Hepatic stellate cell (primary cell): ENCODE data around the gene CPZ.

Source experiments
- DNase-seq: peaks from one replicate; pipeline ENCODE4 v3.0.0; 2011; ENCODE audit warnings: low spot score

Gene CPZ

GRCh38 chr4:8592366-8593263 lies at the start of gene CPZ:
CPZ (plus strand) TSS chr4:8592765; CDS start chr4:8592834, 69 bp downstream.
- no peak for DNase-seq

DNA sequence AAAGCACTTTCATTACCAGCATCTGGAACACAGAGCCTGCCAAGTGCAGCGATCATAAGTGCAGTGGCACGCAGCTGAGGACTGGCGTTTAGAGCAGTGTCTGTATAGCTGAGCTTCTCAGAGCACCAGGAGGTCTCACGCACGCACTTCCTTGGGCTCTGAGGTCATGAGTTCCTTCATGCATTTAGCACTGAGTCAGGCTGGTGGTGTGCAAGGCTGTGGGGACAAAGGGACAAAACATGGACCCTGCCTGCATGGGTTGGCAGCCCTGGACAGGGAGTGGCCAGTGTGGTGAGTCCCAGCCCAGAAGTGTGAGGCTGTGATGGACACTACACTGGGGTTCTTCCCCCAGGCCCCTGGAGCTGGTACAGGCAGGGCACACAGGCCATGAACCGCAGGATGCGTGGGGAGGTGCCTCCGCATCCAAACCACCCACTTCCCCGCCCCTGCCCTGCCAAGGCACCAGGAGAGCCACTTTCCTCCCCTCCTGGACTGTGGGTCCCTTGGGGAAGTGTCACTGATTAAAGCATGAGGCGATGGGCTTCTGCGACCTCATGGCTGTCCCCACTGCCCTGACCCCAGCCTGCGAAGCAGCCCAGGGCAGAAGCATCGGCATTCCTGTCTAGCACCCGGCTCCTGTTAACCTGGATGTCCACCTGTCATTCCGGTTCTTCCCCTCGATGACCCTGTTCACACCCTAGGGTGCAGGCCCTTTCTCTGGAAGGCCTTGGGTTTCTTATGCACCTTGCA lies 49.6 kb upstream of the CPZ start:
- DNase-seq, result no peak

DNA sequence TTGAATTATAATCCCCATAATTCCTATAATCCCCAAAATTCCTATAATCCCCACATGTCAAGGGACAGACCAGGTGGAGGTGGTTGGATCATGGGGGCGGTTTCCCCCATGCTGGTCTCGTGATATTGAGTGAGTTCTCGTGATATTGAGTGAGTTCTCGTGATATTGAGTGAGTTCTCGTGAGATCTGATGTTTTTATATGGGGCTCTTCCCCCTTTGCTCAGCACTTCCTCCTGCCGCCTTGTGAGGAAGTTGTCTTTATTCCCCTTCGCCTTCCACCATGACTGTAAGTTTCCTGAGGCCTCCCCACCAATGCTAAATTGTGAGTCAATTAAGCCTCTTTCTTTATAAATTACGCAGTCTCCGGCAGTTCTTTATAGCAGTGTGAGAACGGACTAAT lies 48.9 kb upstream of the CPZ start:
- no peak for DNase-seq

GRCh38 chr4:8544282-8544681 lies 48.3 kb upstream of the CPZ start:
- DNase-seq, result no peak

GRCh38 chr4:8544741-8545438 lies 47.7 kb upstream of the CPZ start:
- peak; percentile 91 for DNase-seq

DNA sequence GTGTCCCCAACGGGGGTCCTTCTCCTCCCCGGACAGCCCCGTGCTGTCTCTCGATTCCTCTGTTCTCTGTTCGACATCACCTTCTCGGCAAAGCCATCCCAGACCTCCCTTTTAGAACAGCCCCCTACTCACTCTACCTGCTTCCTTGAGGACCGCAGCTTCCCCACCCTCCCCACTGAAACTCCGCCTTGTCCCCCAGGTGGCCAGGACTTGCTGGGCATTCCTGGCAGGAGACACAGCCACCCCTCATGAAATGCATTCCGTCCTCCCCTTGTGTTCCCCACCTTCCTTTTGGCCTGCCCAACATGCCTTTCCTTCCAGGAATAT lies 47.2 kb upstream of the CPZ start:
- no peak for DNase-seq

GRCh38 chr4:8546766-8547107 lies 45.8 kb upstream of the CPZ start:
- no peak for DNase-seq

- DNase-seq, result no peak
Observed at GRCh38 chr4:8547108-8547911, 45.3 kb upstream of the CPZ start.

DNA sequence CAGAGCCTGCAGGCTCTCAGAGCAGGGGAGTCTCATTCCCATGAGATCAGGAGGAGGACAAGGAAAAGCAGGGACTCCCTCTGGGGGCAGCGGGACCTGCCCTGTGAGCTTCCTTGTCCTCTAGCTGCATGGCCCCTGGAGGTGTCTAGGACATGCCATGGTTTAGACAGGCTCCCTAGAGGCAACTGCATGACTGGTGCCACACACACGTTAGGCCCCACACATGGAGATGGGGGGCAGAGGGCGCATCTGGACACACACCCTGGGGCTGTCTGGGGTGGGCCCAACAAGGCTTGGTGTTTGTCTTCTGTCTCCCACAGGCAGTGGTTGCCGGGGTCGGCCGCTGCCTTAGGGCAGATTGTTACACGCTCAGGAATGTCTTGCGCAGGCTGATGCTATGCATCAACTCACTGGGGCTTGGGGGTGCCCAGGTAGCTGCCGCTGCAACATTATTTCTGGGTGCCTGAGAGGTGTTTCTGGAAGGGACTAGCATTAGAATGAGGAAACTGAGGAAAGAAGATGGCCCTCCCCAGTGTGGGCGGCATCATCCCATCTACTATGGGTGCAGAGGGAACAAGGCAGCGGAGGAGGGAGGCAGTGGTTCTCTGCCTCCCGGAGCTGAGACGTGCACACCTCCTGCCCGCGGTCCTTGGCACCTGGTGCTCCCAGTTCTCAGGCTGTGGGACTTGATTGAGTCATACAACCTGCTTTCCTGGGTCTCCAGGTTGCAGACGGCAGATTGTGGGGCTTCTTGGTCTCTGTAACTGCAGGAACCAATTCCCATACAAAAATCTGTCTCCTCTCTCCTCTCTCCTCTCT lies 44.4 kb upstream of the CPZ start:
- no peak for DNase-seq

DNA sequence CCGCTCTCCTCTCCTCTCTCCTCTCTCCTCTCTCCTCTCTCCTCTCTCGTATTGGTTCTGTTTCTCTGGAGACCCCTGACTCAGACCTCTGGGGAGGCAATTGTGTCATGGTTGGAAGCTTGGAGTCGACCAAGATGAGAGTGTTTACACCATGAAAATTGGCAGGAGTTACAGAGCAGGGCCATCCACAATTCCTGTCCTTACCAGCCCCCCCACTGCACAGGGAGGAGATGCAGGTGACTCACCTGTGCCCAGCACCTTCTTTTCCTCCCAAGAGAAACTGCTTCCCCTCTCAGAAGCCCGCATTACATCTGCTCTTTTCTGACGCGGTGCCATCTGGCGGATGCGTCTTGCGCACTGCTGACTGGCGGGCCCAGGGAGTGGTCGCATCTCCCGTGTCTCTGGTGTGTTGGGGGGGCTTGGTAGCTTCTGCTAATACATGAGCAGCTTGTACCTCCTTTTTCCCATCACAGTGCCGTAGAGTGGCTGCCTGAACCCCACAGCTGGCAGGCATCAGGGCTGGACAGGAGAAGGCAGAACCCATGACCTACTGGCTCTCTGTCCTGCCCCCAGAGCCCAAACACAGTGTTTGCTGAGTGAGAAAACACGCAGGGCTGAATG lies 43.7 kb upstream of the CPZ start:
- no peak for DNase-seq

- no peak for DNase-seq
Observed at GRCh38 chr4:8549352-8549931, 43.1 kb upstream of the CPZ start.

GRCh38 chr4:8550691-8551090 lies 41.9 kb upstream of the CPZ start:
- no peak for DNase-seq

DNA sequence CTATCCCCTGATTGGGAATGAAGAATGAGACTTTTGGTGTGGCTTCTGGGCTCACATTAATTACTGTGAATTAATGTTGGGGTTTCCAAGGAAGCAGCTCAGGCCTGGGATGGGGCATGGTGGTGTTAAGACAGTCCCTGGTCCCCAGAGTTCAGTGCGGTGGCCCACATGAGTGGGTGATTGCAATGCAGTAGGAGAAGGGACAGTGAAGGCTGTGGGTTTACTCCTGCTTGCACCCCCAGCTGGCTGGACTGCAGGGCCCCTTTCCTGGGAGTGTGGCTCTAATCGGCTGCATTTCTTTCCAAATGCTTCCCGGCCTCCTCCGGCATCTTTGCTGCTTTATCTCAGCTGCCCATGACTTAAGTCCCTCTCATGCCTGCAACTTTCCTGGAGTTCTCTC lies 40.5 kb upstream of the CPZ start:
- no peak for DNase-seq

- no peak for DNase-seq
Observed at GRCh38 chr4:8552581-8553205, 39.9 kb upstream of the CPZ start.

DNA sequence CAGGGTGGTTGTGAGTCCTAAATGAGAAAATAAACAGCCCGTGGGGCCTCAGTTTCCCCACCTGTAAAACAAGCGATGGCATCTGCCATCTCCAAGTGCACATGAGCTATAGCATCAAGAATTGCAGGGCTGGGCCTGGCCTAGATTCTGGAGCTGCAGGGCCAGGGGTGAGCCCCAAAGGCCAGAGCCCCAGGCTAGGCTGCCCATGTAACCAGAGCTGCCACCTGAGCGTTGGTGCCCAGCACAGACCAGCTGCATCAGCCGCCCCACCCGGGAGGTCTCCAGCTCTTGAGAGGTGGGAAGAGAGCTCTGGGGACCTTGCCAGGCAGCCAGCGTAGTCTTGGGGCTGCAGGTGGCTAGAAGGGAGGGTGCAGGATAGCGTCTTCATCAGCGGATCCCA lies 39.3 kb upstream of the CPZ start:
- DNase-seq, result no peak

DNA sequence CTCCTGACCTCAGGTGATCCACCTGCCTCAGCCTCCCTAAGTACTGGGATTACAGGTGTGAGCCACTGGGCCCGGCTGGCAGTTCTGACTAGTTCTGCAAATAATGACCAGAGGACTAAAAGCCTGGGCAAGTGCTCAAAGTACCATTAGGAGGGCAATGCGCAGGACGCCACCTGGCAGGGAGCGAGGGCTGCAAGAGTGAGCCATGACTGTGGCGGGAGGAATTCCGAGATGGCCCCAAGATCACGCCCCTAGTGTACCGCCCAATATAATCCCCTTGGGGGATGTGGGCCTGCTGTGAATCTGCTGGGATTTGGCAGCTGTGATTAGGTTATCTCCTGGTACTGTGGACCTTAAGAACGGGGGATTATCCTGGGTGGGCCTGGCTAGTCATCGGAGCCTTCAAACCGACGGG lies 38.6 kb upstream of the CPZ start:
- no peak for DNase-seq

- no peak for DNase-seq
Observed at GRCh38 chr4:8554555-8555100, 37.9 kb upstream of the CPZ start.

GRCh38 chr4:8555716-8556115 lies 36.8 kb upstream of the CPZ start:
- DNase-seq, result no peak

DNA sequence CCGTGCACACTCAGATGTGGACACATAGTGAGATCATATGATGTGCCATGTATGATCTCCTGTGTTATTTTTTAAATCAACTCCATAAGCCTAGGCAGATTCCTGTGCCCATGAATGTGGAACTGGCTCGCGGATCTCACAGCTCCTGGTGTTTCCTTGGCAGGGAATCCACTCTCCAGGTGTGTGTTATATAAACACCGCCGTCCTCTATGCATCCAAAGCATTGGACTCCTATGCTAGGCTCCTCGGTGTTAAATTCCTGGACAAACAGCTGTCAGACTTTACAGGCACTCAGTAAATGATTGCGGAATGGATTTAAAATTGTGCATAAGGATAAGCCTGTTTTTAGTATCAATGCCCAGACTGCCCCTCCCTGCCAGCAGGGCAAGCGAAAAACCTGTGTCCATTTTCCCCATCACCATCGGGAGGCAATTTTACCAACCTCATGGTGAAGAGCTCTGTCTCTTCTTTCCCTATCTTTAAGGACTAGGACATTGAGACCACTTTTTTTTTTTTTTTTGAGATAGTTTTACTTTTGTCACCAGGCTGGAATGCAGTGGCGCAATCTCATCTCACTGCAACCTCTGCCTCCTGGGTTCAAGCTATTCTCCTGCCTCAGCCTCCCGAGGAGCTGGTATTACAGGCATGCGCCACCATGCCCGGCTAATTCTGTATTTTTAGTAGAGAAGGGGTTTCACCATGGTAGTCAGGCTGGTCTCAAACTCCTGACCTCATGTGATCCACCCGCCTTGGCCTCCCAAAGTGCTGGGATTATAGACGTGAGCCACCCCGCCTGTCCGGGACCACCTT lies 36.0 kb upstream of the CPZ start:
- no peak for DNase-seq
